ENCODE measurements around the gene SRSF7.
A peak's percentile ranks its signal among the peaks of the same experiment; 100 is the strongest.

SRSF7 gene

GRCh38 chr2:38750891-38751595 lies at the start of gene SRSF7 (continued):
- TF ChIP-seq ZBTB10 (tag by site-specific recombination; IDR thresholded peaks at IDR 0.05) (peak; percentile 31; the same call in 1 of the 2 replicates), ZNF398 (tag by site-specific recombination; IDR thresholded peaks at IDR 0.05) (0 out of 2 replicates have a peak, but pooled peaks have one; percentile 62), ZNF391 (tag by site-specific recombination; IDR thresholded peaks at IDR 0.05; ENCODE audit: borderline replicate concordance, low read depth) (peak; percentile 96; the same call in 1 of the 2 replicates), ZNF488 (tag by site-specific recombination; IDR thresholded peaks at IDR 0.05) (no peak), RBAK (tag by site-specific recombination; IDR thresholded peaks at IDR 0.05) (no peak), ZNF148 (tag by site-specific recombination; IDR thresholded peaks at IDR 0.05; ENCODE audit: borderline replicate concordance) (peak; percentile 92; the same call in 1 of the 2 replicates), ZNF416 (tag by site-specific recombination; IDR thresholded peaks at IDR 0.05) (no peak), ZNF658 (tag by site-specific recombination; IDR thresholded peaks at IDR 0.05) (no peak), ZNF175 (tag by site-specific recombination; IDR thresholded peaks at IDR 0.05) (no peak), REST (tag by site-specific recombination; IDR thresholded peaks at IDR 0.05) (peak; percentile 74), ZNF501 (tag by site-specific recombination; IDR thresholded peaks at IDR 0.05) (peak; percentile 99), ZNF184 (tag by site-specific recombination; IDR thresholded peaks at IDR 0.05) (no peak), ZNF513 (tag by site-specific recombination; IDR thresholded peaks at IDR 0.05) (peak; percentile 83), YY1 (tag by site-specific recombination; IDR thresholded peaks at IDR 0.05) (peak; percentile 90), ZNF433 (tag by site-specific recombination; IDR thresholded peaks at IDR 0.05; ENCODE audit: low read depth) (no peak), ZNF350 (tag by site-specific recombination; IDR thresholded peaks at IDR 0.05) (no peak), ZNF2 (tag by site-specific recombination; IDR thresholded peaks at IDR 0.05) (no peak; the same call in none of the 2 replicates), SCRT2 (tag by site-specific recombination; IDR thresholded peaks at IDR 0.05) (peak; percentile 38; the same call in 1 of the 2 replicates), GLI2 (tag by site-specific recombination; IDR thresholded peaks at IDR 0.05; ENCODE audit: borderline replicate concordance, low read depth) (no peak), ZNF701 (tag by site-specific recombination; IDR thresholded peaks at IDR 0.05) (no peak), ZNF585B (tag by site-specific recombination; IDR thresholded peaks at IDR 0.05) (no peak), ZNF146 (tag by site-specific recombination; IDR thresholded peaks at IDR 0.05) (no peak; the same call in 1 of the 2 replicates), ZFP69B (tag by site-specific recombination; IDR thresholded peaks at IDR 0.05) (no peak), ZNF624 (tag by site-specific recombination; IDR thresholded peaks at IDR 0.05) (peak; percentile 96)
- TF ChIP-seq, protein P1, sequence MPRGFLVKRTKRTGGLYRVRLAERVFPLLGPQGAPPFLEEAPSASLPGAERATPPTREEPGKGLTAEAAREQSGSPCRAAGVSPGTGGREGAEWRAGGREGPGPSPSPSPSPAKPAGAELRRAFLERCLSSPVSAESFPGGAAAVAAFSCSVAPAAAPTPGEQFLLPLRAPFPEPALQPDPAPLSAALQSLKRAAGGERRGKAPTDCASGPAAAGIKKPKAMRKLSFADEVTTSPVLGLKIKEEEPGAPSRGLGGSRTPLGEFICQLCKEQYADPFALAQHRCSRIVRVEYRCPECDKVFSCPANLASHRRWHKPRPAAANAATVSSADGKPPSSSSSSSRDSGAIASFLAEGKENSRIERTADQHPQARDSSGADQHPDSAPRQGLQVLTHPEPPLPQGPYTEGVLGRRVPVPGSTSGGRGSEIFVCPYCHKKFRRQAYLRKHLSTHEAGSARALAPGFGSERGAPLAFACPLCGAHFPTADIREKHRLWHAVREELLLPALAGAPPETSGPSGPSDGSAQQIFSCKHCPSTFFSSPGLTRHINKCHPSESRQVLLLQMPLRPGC (tag by site-specific recombination; IDR thresholded peaks at IDR 0.05) = peak; percentile 71

Data from HEK293 (cell line).